ENCODE data around the gene SH3GL1.

Gene SH3GL1

DNA sequence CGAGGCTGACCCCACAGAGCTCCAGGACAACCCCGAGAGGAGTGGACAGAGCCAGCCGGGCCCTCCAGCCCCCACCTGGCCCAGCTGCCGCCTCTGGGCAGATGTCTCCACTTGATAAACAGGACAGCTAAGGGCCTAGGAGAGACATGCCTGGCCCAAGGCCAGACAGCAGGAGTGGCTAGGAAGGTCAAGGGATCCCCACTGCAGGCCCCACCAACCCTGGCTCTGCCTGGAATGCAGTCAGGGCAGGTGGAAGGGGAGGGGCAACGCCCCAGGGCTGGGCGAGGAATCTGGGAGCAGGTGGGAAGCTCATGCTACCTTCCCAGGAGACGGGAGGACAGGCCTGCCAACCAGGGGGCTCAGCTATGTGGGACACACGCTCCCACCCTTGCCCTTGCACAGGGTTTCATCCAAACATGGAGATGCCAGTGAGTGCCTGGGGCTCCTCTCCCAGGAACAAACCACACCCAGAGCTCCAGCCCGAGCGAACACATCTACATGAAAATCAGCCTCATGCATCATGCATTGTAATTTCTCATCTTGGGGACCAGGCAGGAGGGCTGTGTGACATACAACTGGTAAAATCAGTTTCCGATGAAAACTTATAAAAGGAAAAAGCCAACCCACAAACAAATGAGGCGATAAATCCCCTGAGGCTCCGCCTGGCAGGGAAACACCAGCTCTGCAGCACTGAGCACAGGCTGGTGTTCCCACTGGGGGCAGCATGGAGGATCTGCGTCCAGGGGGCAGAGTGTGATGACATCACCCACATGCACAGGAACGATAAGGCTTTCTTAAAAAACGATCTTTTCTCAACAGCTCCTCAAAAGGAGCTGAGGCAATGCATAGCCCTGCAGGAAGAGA lies 25.0 kb downstream of the SH3GL1 start:
- no peak for DNase-seq

DNA sequence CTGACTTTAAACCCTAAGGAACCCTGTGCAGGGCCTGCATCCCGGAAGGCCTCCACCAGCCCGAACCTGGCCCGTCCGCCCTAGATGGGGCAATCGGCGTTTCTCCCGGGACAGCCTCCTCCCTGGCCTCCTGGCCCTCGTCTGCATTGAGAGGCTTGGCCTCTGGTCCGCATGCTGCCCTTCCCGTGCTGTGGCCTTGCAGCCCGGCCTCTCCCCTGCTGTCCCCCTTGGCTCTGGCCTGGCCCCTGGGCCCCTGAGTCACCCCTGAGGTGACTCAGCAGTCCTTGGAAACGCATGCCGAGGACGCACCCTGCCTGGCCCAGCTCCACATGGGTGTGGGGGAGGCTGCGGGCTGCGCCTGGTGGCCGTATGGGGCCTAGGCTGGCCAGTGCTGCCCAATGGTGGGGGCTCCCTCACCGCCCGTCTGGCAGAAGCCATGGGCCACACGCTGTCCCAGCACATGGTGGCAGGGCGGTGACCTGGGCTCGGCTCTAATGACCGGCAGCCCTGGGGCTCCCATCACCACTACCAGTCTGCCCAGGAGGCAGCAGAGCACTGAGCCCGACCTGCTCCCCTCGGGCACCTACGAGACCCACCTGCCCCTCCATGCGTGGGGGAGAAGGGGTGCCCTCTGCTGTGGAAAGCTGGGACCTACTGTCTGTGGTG lies 25.7 kb downstream of the SH3GL1 start:
- no peak for DNase-seq

DNA sequence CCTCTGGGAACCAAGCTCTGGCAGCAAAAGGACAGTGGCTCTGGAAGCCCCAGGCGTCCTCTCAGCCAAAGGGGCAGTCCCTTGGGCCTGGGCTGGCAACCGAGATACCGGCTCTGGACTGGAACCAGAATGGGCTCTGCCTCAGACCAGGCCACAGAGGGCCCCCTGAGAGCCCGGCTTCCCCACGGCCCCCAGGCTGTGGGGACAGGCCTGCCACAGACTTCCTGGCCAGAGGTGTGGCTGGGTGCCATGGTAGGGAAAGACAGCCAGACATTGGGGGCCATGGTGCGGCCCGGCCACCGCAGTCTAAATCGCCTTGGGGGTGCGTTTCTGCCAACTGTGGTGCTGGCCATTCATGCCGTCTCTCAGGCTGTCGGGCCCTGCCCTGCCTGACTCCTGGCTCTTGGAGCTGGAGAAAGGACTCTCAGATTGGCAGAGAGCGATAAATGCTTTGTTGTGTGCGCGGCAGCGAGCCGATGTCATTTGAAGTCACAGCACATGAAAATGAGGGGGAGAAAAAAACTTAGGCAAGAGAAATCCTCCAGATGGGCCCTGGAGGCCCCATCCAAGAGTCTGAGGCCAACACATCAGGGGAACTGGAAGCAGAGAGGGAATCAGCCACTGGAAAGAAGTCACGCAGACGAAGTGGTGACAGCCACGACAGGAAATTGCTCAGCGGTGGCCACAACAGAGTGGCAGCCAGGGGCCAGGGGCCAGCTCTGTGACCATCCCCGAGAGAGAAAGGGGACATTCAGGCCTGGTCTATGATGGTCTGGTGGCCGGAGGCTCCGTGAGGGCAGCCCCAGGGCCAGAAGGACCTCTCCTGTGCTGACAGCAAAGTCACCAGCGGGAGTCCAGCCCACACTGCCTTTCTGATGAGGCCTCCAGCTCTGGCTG lies 26.5 kb downstream of the SH3GL1 start:
- no peak for DNase-seq

DNA sequence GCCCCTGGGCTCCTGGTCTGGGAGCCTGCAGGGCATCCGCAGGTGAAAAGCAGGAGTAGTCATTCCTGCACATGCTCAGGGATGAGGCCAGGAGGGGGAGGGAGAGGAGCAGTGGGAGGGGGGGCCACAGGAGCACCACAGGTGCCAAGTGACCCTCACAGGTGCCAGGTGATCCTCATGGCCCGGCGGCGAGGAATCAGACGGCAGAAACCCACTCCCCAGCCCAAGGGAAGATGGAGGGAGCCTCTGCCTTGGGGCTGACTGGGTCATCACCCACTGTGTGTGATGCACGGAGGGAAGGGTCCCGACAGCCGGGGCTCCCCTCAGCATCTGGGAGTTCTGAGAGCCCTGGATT lies 27.4 kb downstream of the SH3GL1 start:
- no peak for DNase-seq

DNA sequence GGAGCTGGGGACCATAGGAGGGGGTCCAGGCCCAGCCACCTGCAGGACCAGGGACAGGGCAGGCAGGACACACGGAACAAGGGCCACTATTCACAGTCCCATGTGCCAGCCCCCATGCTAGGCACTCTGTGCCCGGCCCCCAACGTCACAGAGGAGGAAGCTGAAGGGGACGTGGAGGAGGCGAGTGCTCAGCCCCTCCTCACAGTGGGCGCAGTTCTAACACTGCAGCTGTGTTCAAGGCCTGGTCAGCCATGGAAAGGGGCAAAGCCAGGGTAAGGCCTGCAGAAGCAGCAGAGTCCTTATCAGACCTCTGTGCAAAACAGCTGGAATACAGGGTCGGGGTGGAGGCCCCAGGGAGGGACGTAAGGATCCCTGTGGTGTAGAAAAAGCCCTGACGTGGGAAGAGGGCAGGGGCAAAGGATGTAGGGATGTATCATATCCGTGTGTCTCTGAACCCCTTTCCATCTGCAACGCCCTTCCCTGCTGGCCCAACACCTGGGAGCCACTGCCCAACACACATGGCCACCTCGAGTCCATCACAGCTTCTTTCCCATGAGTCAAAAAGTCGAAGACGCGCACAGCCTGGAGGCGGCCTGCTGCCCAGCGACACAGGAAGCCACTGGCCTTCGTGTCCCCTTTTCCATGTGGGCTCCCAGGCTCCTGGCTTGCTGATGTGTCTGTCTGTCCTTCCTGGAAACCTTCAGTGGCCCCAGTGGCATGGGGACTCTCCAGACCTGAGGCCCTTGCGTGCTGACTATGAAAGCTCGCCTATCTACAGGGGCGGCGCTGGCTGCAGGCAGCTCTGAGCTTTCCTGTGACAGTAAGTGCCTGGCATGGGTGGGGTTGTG lies 28.0 kb downstream of the SH3GL1 start:
- DNase-seq = no peak

DNA sequence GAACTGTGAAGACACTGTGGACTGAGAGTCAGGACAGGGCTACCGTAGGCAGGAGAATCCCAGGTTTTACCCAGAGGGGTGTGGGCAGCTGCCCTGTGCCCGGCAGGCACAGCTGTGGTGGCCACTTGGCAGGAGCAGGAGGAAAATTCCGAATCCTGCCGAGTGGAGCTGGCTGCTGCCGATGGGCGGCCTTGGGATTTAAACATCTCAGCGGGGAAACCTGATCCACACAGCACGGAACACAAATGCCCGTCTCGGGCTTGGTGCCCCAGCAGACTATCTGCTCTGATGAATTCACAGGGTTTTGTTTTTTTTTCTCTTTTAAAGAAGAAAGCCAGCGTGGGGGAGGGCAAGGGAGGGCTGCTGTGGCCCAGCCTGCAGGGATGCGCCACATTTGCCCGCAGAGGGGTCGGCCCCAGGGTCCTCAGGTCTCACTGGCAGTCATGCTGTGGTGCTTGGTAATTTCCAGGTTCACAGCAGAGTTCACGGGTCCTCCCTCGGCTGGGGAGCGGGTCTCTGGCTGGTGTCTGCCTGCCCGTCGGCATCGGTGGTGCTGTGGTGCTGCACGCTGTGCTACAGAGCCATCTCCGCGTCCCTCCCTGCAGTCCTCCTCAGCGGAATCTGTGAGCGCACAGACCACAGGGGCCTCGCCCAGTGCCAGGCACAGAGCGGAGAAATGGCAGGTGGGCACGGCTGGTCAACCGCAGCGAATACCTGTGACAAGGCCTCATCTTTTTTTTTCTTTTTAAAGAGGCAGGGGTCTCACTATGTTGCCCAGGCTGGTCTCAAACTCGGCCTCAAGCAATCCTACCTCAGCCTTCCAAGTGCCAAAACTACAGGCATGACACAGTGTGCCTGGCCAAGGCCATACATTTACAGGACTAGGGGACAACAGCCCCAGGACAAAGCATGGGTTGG lies 28.8 kb downstream of the SH3GL1 start:
- DNase-seq = no peak

DNA sequence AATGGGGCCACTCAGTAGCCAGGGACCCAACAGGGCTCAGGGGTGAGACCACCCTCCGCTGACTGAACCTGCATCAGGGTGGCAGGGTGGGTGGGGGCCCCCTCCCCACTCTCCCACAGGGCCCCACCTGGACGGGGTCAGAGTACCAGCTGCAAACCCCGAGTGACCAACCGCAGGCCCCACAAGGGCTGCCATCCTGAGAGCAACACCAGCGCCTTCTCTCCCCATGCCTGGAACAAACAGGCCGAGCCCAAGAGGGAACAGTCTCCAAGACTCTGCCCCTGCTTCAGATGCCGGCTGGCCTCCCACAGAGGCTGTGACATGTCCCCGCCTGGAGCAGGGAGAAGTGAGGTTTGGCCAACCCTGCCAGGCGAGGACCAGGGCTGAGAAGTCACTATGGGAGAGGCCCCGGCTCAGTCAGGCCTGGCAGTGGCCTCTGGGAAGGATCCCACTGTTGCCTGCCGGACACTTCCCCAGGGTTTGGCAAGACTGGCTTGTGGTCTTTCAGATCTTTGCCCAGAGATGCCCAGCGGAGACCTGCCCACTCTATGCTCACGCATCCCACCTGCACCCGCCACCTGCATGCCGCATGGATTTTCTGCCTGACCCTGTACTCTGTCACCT lies 29.8 kb downstream of the SH3GL1 start:
- no peak for DNase-seq

DNA sequence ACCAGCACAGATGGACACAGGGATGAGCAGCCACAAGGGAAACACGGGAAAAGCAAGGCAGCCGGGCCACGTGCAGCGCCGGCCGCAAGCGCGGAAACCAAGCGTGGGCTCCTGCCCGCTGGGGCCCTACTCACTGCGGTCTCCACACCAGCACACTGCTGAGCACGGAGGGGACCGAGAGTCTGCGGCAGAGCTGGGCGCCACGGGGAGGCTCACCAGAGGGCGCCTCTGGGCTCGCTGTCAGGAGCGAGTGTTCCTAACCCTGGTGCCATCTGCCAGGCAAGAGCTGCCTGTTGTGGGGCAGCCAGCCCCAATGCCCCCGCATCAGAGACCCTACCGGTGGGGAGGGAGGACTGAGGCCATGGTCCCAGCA lies 30.5 kb downstream of the SH3GL1 start:
- DNase-seq = no peak

DNA sequence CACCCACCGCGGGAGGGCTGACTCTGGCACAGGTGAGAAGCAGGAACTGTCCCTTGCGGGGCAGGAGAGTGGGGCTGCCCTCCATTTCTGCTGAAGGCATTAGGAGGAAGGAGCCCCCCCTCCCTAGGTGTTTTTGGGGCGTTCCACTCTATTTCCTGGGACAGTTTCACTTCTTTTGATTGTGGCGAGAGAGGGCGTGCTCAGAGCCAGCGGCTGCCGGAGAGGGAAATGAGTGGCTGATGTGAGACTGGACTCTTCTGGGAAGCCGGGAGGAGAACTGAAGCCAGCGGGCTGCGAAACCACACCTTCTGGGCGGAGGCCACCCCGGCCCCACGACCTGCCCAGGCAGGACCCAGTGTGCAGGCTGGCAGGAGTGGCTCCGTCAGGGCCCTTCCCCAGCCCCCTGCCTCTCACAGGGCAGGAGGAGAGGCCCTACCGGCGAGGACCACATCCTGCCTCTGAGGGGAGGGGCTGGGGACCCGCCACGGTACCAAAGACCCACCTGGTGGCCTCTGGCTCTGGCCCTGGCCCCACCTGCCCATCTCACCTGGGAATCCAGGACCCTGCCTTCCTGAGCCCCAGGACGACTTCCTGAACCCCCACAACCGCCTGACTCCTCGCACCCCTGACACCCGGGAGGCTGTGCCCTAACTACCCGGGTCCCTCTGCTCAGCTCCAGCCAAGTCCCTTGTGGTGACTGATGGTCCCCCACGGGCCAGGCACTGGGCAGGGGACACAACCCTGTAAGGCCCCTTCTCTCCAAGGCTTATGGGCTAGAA lies 31.0 kb downstream of the SH3GL1 start:
- DNase-seq = no peak

DNA sequence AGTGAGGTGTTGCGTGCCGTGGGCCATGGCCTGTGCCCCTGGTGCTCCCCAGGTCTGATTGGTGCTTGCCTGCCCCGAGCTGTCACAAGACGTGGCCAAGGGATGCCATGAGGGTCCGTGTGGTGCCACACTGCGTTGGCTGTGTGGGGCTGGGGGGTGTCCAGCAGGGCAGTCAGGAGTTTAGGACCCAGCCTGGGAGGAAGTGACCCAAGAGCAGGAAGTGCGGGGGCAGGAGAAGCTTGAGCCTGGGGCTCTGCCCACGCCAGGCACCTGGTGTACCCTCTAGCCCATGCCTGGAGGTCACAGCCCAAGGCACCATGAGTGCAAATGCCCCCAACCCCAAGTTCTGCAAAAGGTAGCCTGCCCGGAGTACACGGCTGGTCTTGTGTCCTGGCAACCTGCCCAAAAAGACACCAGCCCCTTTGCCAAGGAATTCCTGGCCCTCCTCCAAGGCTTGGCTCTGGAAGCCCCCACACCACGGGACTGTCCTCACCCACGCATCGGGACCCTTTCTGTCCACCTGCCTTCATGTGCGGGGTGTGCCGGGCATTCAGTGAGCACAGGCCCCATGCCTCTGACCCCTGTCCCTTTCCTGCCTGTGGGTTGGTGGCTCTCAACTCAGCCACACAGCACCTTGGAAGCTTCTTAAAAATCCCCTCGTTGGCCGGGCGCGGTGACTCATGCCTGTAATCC lies 32.1 kb downstream of the SH3GL1 start:
- no peak for DNase-seq

DNA sequence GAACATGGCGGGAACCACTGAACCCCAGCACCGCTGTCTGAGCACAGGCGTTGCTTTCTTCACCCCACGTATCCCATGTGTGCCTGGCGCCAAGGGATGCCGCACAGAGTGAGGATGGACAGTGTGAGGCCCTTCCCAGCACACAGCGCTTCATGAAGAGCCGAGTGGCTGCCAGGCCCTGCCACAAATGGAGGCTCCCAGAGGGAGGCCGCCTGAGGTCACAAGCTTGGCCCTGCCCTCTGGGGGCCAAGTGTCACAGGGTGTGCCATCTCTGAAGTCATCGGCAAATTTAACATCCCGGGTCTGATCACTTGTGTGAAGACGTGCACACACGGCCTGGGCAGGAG lies 32.6 kb downstream of the SH3GL1 start:
- DNase-seq = no peak

DNA sequence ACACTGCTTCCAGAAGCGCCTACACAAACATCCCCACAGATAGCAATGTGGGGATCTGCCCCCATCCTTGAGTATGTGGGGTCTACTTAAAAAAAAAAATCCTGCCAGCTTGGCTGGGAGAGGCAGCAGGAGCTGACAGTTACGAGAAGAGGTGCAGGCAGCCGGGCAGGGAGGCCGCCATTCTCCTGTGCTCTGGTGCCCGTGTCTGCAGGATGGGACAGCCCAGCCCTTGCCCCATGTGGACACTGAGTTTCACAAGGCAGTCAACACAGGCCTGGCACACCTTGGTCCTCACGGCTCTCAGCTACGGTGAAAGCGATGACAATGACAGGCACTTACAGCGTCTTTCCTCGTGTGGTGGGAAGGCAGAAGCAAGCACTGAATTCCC lies 33.0 kb downstream of the SH3GL1 start:
- DNase-seq = no peak

DNA sequence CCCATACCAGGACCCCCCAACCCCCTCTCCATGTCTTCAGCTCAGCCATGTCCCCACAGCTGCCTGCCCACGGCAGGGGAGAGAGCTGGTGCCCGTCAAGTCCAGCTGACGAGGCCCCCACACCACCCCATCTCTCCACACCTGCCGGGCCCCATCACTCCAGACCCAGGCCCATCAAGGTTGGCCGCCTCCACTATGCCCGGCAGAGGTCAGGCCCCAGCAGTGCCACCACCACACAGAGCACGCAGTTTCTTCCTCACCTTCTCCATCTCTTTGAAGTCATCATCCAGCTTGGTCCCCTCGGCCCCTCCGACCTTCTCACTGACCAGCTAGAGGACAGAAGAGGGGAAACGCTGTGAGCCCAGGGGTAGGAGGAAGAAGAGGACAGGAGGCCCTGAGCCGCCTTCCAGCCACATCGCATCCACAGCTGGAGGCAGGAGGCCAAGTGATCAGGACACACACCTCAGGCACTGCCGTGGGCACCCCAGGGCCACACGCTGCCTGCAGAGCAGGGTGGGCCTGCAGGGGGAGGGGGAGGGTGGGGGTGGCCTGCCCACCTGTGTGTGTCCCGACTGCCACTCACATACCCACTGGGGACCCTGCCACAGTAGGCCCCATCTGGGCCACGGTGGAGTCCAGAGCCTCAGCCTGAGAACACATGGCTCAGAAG lies 33.5 kb downstream of the SH3GL1 start:
- no peak for DNase-seq

DNA sequence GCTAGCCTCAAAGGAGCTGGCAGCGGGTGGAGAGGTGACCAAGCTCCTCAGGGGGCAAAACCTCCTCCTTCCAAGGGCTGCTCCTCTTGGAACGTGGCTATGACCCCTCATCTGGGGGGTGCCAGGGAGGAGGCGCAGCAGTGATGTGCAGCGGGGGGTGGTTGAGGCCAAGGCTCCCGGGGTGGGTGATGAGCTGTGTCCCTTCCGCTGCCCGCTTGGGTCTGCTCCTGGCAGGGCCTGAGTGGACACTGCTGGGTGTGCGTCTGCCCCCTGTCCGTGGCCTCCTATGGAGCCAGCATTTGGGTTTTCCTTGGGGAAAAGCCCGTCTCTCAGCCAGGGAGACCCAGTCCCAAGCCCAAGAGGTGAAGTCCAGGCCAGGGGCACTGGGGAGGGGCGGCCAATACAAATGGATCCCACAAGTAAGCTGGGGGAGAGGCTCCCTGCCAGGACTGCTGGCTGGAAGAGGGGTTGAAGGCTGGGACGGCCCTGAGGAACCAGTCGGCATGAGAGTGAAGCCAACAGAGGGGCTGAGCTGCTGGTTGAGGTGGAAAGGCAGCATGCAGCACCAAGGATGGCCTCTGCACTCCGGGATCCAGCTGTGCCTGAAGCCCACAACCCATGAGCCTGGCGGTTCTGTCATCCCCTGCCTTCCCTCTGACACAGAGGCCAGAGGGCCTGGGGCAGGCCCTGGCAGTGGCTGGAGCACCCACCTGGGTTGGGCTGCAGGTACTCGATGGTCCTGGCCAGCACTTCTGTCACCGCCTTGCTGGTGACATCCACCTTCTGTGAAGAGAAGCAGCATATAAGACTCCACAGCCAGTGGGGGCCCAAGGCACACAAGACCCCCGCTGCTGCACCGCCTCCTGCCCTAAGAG lies 34.3 kb downstream of the SH3GL1 start:
- DNase-seq = no peak

DNA sequence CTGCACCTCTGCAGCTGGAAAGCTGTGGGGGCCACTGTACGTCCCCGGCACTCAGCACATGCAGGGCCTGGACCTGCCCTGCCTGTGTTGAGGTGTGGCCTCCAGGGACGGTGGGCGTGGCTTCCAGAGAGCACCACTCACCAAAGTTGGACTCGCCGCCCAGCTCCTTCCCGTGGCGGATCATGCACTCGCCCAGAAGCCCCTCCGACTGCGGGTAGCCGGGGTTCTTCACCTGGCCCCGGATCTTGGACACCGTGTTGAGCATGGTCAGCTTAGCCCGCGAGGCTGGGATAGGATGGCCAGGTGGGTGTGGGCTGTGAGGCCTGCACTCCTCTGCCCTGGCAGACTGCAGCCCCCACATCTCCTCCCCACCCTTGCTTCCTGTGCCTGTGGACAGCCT lies 35.0 kb downstream of the SH3GL1 start:
- no peak for DNase-seq

DNA sequence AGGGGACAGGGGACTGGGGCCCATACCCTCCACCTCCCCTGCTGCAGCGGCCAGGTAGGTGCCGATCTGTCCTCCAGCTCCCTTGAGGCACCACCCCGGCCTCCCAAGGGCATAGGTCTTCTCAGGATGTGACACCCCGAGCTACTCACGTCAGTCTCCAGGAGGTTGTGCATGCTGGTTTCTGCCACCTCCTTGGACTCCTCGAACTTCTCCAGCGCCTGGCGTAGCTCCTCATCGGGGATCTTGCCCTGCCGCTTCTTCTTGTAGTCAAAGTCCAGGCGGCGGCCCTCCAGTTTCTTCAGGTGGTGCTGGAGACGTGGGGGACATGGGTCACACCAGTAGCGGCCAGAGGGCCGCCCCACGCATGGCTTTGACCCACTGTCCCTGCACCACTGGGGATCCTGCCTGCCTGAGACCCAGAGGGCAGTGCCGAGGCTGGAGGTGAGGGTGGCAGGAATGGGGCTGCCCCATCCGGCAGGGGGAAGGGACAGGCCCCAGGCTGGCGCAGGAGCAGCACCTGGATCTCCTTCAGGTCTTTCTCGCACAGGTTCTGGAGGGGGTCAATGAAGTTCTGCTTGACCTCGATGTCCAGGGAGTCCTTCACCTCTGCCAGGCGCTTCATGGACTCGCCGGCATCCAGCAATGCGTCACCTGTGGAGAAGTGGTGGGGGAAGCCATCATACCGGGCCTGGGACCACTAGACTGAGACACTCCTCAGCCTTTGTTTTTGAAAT lies 36.6 kb downstream of the SH3GL1 start:
- no peak for DNase-seq

DNA sequence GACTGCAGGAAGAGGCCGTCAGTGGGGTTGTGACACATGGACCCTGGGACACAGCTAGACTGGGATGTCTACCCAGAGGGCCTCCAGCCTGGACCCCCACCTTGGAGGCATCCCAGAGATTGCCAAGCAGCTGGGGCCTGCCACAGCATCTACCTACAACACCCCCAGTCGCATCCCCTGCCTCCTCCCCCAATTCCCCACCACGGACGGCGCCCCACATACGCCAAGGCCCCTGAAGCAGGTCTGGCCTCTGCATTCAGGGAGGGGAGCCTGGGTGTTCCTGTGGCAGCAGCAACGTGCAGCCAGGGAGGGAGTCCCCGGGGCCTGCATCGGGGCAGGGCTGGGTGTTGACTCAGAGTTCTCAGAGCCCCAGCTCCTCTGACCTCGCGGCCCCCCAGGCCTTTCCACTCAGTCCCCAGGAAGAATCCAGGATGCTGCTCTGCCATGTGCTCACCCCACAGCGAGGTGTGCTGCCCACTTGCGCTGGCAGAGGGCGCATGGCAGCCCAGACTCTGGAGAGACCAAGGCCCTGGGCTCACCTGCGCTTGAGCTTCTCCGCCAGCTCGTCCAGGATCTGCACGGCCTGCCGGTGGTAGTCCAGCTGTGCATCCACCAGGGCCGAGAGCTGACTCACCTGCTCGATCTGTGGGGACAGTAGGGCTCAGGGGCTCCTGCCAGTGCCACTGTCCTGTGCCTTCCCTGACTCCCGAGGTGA lies 37.4 kb downstream of the SH3GL1 start:
- DNase-seq = no peak

Data from SIG-M5 (cell line).